ENCODE results near the gene YIF1A. TPM values are rescaled to one million over a fixed set of nuclear protein-coding genes. Genes with fewer than 3 reads are reported as not detected.

The YIF1A gene
- polyA plus RNA-seq, 2 of the 4 experiments (the other 2 are of a cell fraction): 79.7 to 99.7 TPM

GRCh38 chr11:66313321-66314185, 24.6 kb upstream of the YIF1A start (continued):
- no peak for TF ChIP-seq ESRRA (IDR thresholded peaks at IDR 0.05; ENCODE audit: borderline replicate concordance, low read length)
- no peak for TF ChIP-seq CHD4 (IDR thresholded peaks at IDR 0.05; ENCODE audit: borderline replicate concordance)

GRCh38 chr11:66312549-66313320, 23.8 kb upstream of the YIF1A start:
- POLR2A ChIA-PET: interaction anchor here (0.5 to 3.0 kb wide), 18 partner anchors 9 to 391 kb away, joined by 3 to 42 read pairs (median 4); partner anchors contain the start of genes BRMS1, DPP3, MRPL11 and RIN1
- FAIRE-seq: no peak
- WGBS (ENCODE audit: missing lambda C conversion rate): 8% methylated on average over 42 of the region's 52 CpGs
- peak; percentile 41 for TF ChIP-seq POLR2A (IDR thresholded peaks at IDR 0.05; ENCODE audit: low read length)
- peak; percentile 24; the same call in 1 of the 2 replicates for TF ChIP-seq PHF8 (IDR thresholded peaks at IDR 0.05; ENCODE audit: borderline replicate concordance, low read depth)
- no peak for TF ChIP-seq ZSCAN20 (CRISPR knock-in tag; IDR thresholded peaks at IDR 0.05)
- 0 out of 2 replicates have a peak, but pooled peaks have one; percentile 44 for TF ChIP-seq E2F6 (IDR thresholded peaks at IDR 0.05; ENCODE audit: borderline replicate concordance, low read depth)
- Histone ChIP-seq H3K4me2 (peak overlapping the region; percentile 79), H3K9me3 (no peaks in the 10 kb centered on the region), H3K4me3 (peak overlapping the region; percentile 42), H3K4me1 (peaks cover 17% of the 10 kb centered on the region), H3K27ac (peak overlapping the region; percentile 72 to 88)
- peak; percentile 94 to 98 for DNase-seq (ENCODE audit: low read depth in 1 of 2, low spot score in 1 of 2)
- CTCF ChIA-PET: interaction anchor here (0.5 to 12.2 kb wide), 20 partner anchors 9 to 298 kb away, joined by 3 to 247 read pairs (median 12); partner anchors contain the start of genes B4GAT1, BRMS1, RIN1 and TMEM151A
- peak; percentile 75 to 93 for ATAC-seq

GRCh38 chr11:66311965-66312548, 23.1 kb upstream of the YIF1A start:
- ChIA-PET POLR2A (interaction anchor here (0.7 to 3.0 kb wide), 16 partner anchors 10 to 168 kb away, joined by 3 to 42 read pairs (median 4); partner anchors contain the start of genes BRMS1, DPP3, MRPL11 and RIN1), CTCF (interaction anchor here (0.5 to 12.2 kb wide), 32 partner anchors 8 to 685 kb away, joined by 3 to 247 read pairs (median 6); partner anchors contain the start of genes B4GAT1, BRMS1, MRPL11 and RIN1)
- Histone ChIP-seq H3K4me1 (peaks cover 13% of the 10 kb centered on the region), H3K9me3 (no peaks in the 10 kb centered on the region), H3K4me3 (peak overlapping the region; percentile 42), H3K4me2 (peak overlapping the region; percentile 79), H3K27ac (peak overlapping the region; percentile 76 to 88)
- 3% methylated on average over 28 of the region's 44 CpGs for WGBS (ENCODE audit: missing lambda C conversion rate)
- DNase-seq (ENCODE audit: low read depth in 1 of 2, low spot score in 1 of 2) (peak; percentile 93 to 98), FAIRE-seq (peak; percentile 49), ATAC-seq (peak; percentile 83 to 89)
- TF ChIP-seq RFX5 (IDR thresholded peaks at IDR 0.05) (no peak), ELK1 (IDR thresholded peaks at IDR 0.05; ENCODE audit: low read depth, low read length) (no peak), CBX8 (IDR thresholded peaks at IDR 0.05) (no peak), HMGXB4 (CRISPR knock-in tag; IDR thresholded peaks at IDR 0.05; ENCODE audit: borderline replicate concordance) (peak; percentile 75; the same call in 1 of the 2 replicates), HES2 (IDR thresholded peaks at IDR 0.05) (no peak), ESRRA (IDR thresholded peaks at IDR 0.05; ENCODE audit: borderline replicate concordance, low read length) (no peak), POLR2AphosphoS2 (conservative IDR thresholded peaks at IDR 0.05; ENCODE audit: low read length) (no peak), SMC3 (IDR thresholded peaks at IDR 0.05) (peak; percentile 97), SREBF2 (IDR thresholded peaks at IDR 0.05) (no peak), FOSB (CRISPR knock-in tag; IDR thresholded peaks at IDR 0.05) (no peak), TFCP2L1 (CRISPR knock-in tag; IDR thresholded peaks at IDR 0.05) (no peak), HOXB13 (CRISPR knock-in tag; IDR thresholded peaks at IDR 0.05; ENCODE audit: low read depth) (no peak), MAX (IDR thresholded peaks at IDR 0.05) (peak; percentile 62; the same call in 1 of the 2 replicates), KDM5A (IDR thresholded peaks at IDR 0.05) (no peak), BHLHE40 (IDR thresholded peaks at IDR 0.05; ENCODE audit: low read depth, low read length) (no peak), MAZ (IDR thresholded peaks at IDR 0.05; ENCODE audit: borderline replicate concordance, low read depth, low read length) (no peak), NFE2L2 (conservative IDR thresholded peaks at IDR 0.05; ENCODE audit: low read length) (no peak), HEYL (CRISPR knock-in tag; IDR thresholded peaks at IDR 0.05) (no peak), NPAS2 (CRISPR knock-in tag; IDR thresholded peaks at IDR 0.05; ENCODE audit: borderline replicate concordance) (no peak)
